PC-9 (cell line): ENCODE data around the gene C14orf39.

Experiments
- EZH2 ChIP-seq: fragments of 200-600 bp; sonication (generic); IDR thresholded peaks from 2 replicates; pipeline ENCODE4 v1.8.0; 2017; ENCODE audit warnings: antibody characterized with exemption, low read depth
- TF ChIP-seq, protein P1 (sequence below): fragments of 200-600 bp; sonication (generic); conservative IDR thresholded peaks from 2 replicates; pipeline ENCODE4 v1.6.1; 2017; ENCODE audit warnings: mixed run types, antibody characterized with exemption, mild to moderate bottlenecking, moderate library complexity

DNA sequence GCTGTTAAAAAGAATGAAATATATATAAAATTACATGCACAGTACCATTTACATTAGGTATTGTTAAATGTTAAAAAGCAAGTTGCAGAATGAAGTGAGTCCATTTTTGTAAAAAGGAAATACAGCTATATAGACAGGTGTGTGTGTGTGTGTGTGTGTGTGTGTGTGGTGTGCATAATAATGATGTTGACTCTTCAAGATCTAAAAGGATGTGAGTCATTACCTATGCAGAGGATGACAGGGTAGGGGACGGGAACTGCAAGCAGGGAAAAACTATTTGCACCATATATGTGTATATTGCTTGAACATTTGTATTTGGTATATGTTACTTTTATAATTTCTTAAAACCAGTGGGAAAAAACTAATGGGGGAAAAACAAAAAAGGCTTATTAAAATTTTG, 3.1 kb downstream of the C14orf39 start:
- TF ChIP-seq, protein P1, sequence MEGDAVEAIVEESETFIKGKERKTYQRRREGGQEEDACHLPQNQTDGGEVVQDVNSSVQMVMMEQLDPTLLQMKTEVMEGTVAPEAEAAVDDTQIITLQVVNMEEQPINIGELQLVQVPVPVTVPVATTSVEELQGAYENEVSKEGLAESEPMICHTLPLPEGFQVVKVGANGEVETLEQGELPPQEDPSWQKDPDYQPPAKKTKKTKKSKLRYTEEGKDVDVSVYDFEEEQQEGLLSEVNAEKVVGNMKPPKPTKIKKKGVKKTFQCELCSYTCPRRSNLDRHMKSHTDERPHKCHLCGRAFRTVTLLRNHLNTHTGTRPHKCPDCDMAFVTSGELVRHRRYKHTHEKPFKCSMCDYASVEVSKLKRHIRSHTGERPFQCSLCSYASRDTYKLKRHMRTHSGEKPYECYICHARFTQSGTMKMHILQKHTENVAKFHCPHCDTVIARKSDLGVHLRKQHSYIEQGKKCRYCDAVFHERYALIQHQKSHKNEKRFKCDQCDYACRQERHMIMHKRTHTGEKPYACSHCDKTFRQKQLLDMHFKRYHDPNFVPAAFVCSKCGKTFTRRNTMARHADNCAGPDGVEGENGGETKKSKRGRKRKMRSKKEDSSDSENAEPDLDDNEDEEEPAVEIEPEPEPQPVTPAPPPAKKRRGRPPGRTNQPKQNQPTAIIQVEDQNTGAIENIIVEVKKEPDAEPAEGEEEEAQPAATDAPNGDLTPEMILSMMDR, result no peak
- TF ChIP-seq EZH2, result no peak
